HG03442 (cell line): ENCODE results near the gene CYP2W1.
A peak's percentile ranks its signal among the peaks of the same experiment; 100 is the strongest.
"Not testable (repeated sequence)": the region's sequence is repeated elsewhere in the genome, so short reads cannot be mapped to it uniquely, and the experiment has no call there.

Experiments used
- ATAC-seq: cut with Tn5 transposase; IDR thresholded peaks from one replicate; pipeline ENCODE4 v1.9.1; 2021; ENCODE audit warnings: mild to moderate bottlenecking, moderate library complexity; ENCODE audit not compliant: unreplicated experiment

CYP2W1 gene

GRCh38 chr7:1027242-1028043 lies 44.5 kb downstream of the CYP2W1 start:
- ATAC-seq = peak; percentile 1

- ATAC-seq = peak; percentile 52
Observed at GRCh38 chr7:1028044-1028770, 45.2 kb downstream of the CYP2W1 start.

GRCh38 chr7:1028775-1029636 lies 46.0 kb downstream of the CYP2W1 start:
- ATAC-seq = no peak

GRCh38 chr7:1029637-1030443 lies 46.9 kb downstream of the CYP2W1 start:
- no peak for ATAC-seq

- ATAC-seq = no peak
Observed at GRCh38 chr7:1030444-1031070, 47.6 kb downstream of the CYP2W1 start.

GRCh38 chr7:1031716-1032455 lies 48.9 kb downstream of the CYP2W1 start:
- ATAC-seq = no peak

- no peak for ATAC-seq
Observed at GRCh38 chr7:1032536-1033181, 49.7 kb downstream of the CYP2W1 start.

GRCh38 chr7:1033546-1034145 lies 50.7 kb downstream of the CYP2W1 start:
- no peak for ATAC-seq

GRCh38 chr7:1034769-1035168 lies 51.8 kb downstream of the CYP2W1 start:
- not testable (repeated sequence) for ATAC-seq

- not testable (repeated sequence) for ATAC-seq
Observed at GRCh38 chr7:1036164-1036928, 53.4 kb downstream of the CYP2W1 start.
